WERI-Rb-1 (cell line): ENCODE measurements around the gene CBFA2T3.

Source experiments
- DNase-seq: peaks from one replicate; pipeline ENCODE4 v3.0.0-alpha.2; 2020
- H3K27ac ChIP-seq: fragments of 250-450 bp; sonication (Bioruptor Pico); 2 replicates; pipeline ENCODE4 v1.5.1; 2020; ENCODE audit warnings: mild to moderate bottlenecking, moderate library complexity
- H3K27me3 ChIP-seq: fragments of 250-450 bp; sonication (Bioruptor Pico); 2 replicates; pipeline ENCODE4 v1.5.1; 2021; ENCODE audit warnings: mild to moderate bottlenecking, low read depth, moderate library complexity; ENCODE audit not compliant: insufficient read depth, severe bottlenecking
- H3K36me3 ChIP-seq: fragments of 250-450 bp; sonication (Bioruptor Pico); 2 replicates; pipeline ENCODE4 v1.5.1; 2020; ENCODE audit warnings: mild to moderate bottlenecking, moderate library complexity
- H3K4me3 ChIP-seq: 2 replicates; pipeline ENCODE4 v1.5.1; 2011; ENCODE audit warnings: low read depth, mild to moderate bottlenecking, control low read depth, low read length
- H3K9me3 ChIP-seq: fragments of 250-450 bp; sonication (Bioruptor Pico); 2 replicates; pipeline ENCODE4 v1.5.1; 2021; ENCODE audit warnings: mild to moderate bottlenecking, moderate library complexity; ENCODE audit not compliant: severe bottlenecking
- CTCF ChIP-seq: IDR thresholded peaks from 2 replicates; pipeline ENCODE4 v1.5.1; 2011; ENCODE audit warnings: low read depth, mild to moderate bottlenecking, control low read depth, inconsistent platforms, low read length

The CBFA2T3 gene

DNA sequence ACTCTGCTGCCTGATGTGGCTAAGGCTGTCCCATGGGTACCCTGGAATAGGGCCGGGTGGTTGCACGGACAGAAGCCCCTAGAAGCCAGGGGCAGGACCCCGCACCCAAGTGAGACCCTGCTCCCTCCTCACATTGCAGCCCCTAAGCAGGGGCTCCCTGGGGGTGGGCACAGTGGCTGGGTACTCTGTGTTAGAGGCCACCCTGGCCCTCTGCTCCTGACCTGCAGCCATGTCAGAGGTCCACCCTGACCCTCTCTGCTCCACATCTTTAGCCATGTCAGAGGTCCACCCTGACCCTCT is 2.1 kb downstream of the CBFA2T3 start:
- no peak for DNase-seq
- H3K27ac ChIP-seq, result no peak overlapping the region
- no peak for TF ChIP-seq CTCF
- no peaks in the 10 kb centered on the region for H3K9me3 ChIP-seq
- no peaks in the 10 kb centered on the region for H3K36me3 ChIP-seq
- no peaks in the 10 kb centered on the region for H3K27me3 ChIP-seq
- no peak overlapping the region for H3K4me3 ChIP-seq

- DNase-seq, result no peak
- H3K9me3 ChIP-seq, result no peaks in the 10 kb centered on the region
- no peak overlapping the region for H3K27ac ChIP-seq
- H3K27me3 ChIP-seq, result no peaks in the 10 kb centered on the region
- no peaks in the 10 kb centered on the region for H3K36me3 ChIP-seq
- no peak for TF ChIP-seq CTCF
- H3K4me3 ChIP-seq, result no peak overlapping the region
Measured at GRCh38 chr16:88974080-88974915, 2.7 kb downstream of the CBFA2T3 start.

GRCh38 chr16:88973415-88974050 is 3.5 kb downstream of the CBFA2T3 start:
- Histone ChIP-seq H3K4me3 (no peak overlapping the region), H3K36me3 (no peaks in the 10 kb centered on the region), H3K9me3 (no peaks in the 10 kb centered on the region), H3K27ac (no peak overlapping the region), H3K27me3 (no peaks in the 10 kb centered on the region)
- no peak for DNase-seq
- no peak for TF ChIP-seq CTCF

DNA sequence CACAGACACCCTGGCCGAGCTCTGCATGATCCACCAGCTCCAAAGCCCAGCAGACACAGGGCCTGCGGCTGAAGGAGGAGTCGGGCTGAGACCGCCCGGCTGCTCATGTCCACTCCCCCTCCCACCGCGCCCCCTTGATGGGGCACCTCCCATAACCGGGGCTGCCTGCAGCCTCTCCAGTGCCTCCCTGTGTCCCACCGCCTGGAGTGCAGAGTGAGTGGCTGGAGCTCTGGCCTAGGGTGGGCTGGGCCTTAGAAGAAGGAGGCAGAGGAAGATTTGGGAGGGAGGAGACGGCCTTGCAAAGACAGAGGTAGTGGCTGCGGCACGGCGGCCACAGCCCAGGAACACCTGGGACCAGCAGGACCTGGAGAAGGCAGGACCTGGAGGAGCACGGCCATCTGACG is 4.0 kb downstream of the CBFA2T3 start:
- DNase-seq, result no peak
- Histone ChIP-seq H3K36me3 (no peaks in the 10 kb centered on the region), H3K9me3 (no peaks in the 10 kb centered on the region), H3K27ac (no peak overlapping the region), H3K4me3 (no peak overlapping the region), H3K27me3 (no peaks in the 10 kb centered on the region)
- TF ChIP-seq CTCF, result no peak

DNA sequence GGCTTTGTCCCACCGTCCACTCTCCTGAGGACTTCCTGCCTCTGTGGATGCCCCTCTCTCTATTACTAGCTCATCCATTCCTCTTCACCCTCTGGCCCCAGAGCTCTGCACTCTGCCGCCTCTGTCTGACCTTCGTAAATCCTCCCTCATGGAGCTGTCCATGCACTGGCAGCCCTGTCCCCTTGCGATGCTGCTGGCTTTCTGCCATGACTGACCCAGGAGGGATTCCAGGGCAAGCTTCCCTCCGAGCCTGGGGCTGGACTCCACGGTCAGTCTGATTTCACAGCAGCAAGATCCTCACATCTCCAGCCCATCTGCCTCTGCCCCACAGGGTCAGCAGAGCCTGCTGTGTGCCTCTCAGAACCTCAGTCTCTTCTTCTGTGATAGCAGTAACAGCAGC is 4.7 kb downstream of the CBFA2T3 start:
- H3K27me3 ChIP-seq, result no peaks in the 10 kb centered on the region
- no peak for TF ChIP-seq CTCF
- no peaks in the 10 kb centered on the region for H3K36me3 ChIP-seq
- H3K9me3 ChIP-seq, result no peaks in the 10 kb centered on the region
- no peak overlapping the region for H3K27ac ChIP-seq
- H3K4me3 ChIP-seq, result no peak overlapping the region
- no peak for DNase-seq
